Activated T-cell treated with anti-CD3 and anti-CD28 coated beads, Interleukin-2, amount 50 U/mL, for 24 hours (primary cell): ENCODE results near the gene NANOGP8.
"Not testable (repeated sequence)": the region's sequence is repeated elsewhere in the genome, so short reads cannot be mapped to it uniquely, and the experiment has no call there.

Source experiments
- DNase-seq: peaks from one replicate; pipeline ENCODE4 v3.0.0-alpha.2; 2020
- H3K27ac Mint-ChIP-seq: 2 replicates; pipeline ENCODE4 v1.8.0; 2020; ENCODE audit warnings: mild to moderate bottlenecking, mixed read lengths
- H3K27me3 Mint-ChIP-seq: 2 replicates; pipeline ENCODE4 v1.8.0; 2020; ENCODE audit warnings: mixed read lengths
- H3K36me3 Mint-ChIP-seq: 2 replicates; pipeline ENCODE4 v1.8.0; 2020; ENCODE audit warnings: low read depth, mixed read lengths
- H3K4me1 Mint-ChIP-seq: 2 replicates; pipeline ENCODE4 v1.8.0; 2020; ENCODE audit warnings: low read depth, mixed read lengths
- H3K4me3 Mint-ChIP-seq: 2 replicates; pipeline ENCODE4 v1.8.0; 2020; ENCODE audit warnings: mild to moderate bottlenecking, moderate library complexity, mixed read lengths
- H3K9me3 Mint-ChIP-seq: 2 replicates; pipeline ENCODE4 v1.8.0; 2020; ENCODE audit warnings: mixed read lengths

Gene NANOGP8

GRCh38 chr15:35081626-35082365 lies 3.3 kb downstream of the NANOGP8 start:
- H3K27me3 Mint-ChIP-seq, DNase-seq, H3K9me3 Mint-ChIP-seq, H3K4me1 Mint-ChIP-seq, H3K36me3 Mint-ChIP-seq, H3K27ac Mint-ChIP-seq, H3K4me3 Mint-ChIP-seq: not testable (repeated sequence)

- H3K27ac Mint-ChIP-seq = no peak overlapping the region
- H3K4me1 Mint-ChIP-seq = no peaks in the 10 kb centered on the region
- peaks cover 3% of the 10 kb centered on the region for H3K9me3 Mint-ChIP-seq
- DNase-seq = no peak
- H3K36me3 Mint-ChIP-seq = no peaks in the 10 kb centered on the region
- peaks cover 6% of the 10 kb centered on the region for H3K27me3 Mint-ChIP-seq
- H3K4me3 Mint-ChIP-seq = no peak overlapping the region
Observed at GRCh38 chr15:35080226-35080625, 4.9 kb downstream of the NANOGP8 start.

- Mint-ChIP-seq H3K27me3 (peaks cover 6% of the 10 kb centered on the region), H3K9me3 (peaks cover 3% of the 10 kb centered on the region), H3K27ac (no peak overlapping the region), H3K4me1 (no peaks in the 10 kb centered on the region), H3K4me3 (no peak overlapping the region), H3K36me3 (no peaks in the 10 kb centered on the region)
- DNase-seq = peak; percentile 33
Observed at GRCh38 chr15:35078221-35078915, 6.7 kb downstream of the NANOGP8 start.

- Mint-ChIP-seq H3K9me3 (no peaks in the 10 kb centered on the region), H3K27ac (no peak overlapping the region), H3K4me1 (no peaks in the 10 kb centered on the region), H3K36me3 (no peaks in the 10 kb centered on the region), H3K4me3 (no peak overlapping the region), H3K27me3 (peaks cover 7% of the 10 kb centered on the region)
- DNase-seq = no peak
Observed at GRCh38 chr15:35071106-35071505, 14.0 kb downstream of the NANOGP8 start.

GRCh38 chr15:35068846-35069475 lies 16.1 kb downstream of the NANOGP8 start:
- Mint-ChIP-seq H3K27ac (no peak overlapping the region), H3K4me1 (no peaks in the 10 kb centered on the region), H3K27me3 (peaks cover 10% of the 10 kb centered on the region), H3K9me3 (no peaks in the 10 kb centered on the region), H3K36me3 (no peaks in the 10 kb centered on the region), H3K4me3 (no peak overlapping the region)
- DNase-seq = no peak

- Mint-ChIP-seq H3K36me3 (no peaks in the 10 kb centered on the region), H3K4me1 (no peaks in the 10 kb centered on the region), H3K27me3 (peaks cover 10% of the 10 kb centered on the region), H3K9me3 (no peaks in the 10 kb centered on the region), H3K27ac (no peak overlapping the region), H3K4me3 (no peak overlapping the region)
- no peak for DNase-seq
Observed at GRCh38 chr15:35067496-35068347, 17.4 kb downstream of the NANOGP8 start.

GRCh38 chr15:35066094-35066493 lies 19.0 kb downstream of the NANOGP8 start:
- no peak for DNase-seq
- Mint-ChIP-seq H3K27me3 (peaks cover 10% of the 10 kb centered on the region), H3K36me3 (no peaks in the 10 kb centered on the region), H3K27ac (no peak overlapping the region), H3K4me1 (peaks cover 1% of the 10 kb centered on the region), H3K9me3 (no peaks in the 10 kb centered on the region), H3K4me3 (no peak overlapping the region)

GRCh38 chr15:35064576-35065190 lies 20.4 kb downstream of the NANOGP8 start:
- no peaks in the 10 kb centered on the region for H3K9me3 Mint-ChIP-seq
- DNase-seq = no peak
- H3K4me3 Mint-ChIP-seq = no peak overlapping the region
- H3K27ac Mint-ChIP-seq = no peak overlapping the region
- H3K36me3 Mint-ChIP-seq = no peaks in the 10 kb centered on the region
- H3K27me3 Mint-ChIP-seq = peaks cover 10% of the 10 kb centered on the region
- H3K4me1 Mint-ChIP-seq = peaks cover 1% of the 10 kb centered on the region

GRCh38 chr15:35062738-35063099 lies 22.4 kb downstream of the NANOGP8 start:
- Mint-ChIP-seq H3K4me1 (peaks cover 1% of the 10 kb centered on the region), H3K9me3 (no peaks in the 10 kb centered on the region), H3K4me3 (no peak overlapping the region), H3K36me3 (no peaks in the 10 kb centered on the region), H3K27me3 (peaks cover 10% of the 10 kb centered on the region), H3K27ac (no peak overlapping the region)
- no peak for DNase-seq

- Mint-ChIP-seq H3K27ac (no peak overlapping the region), H3K4me1 (peaks cover 1% of the 10 kb centered on the region), H3K27me3 (peaks cover 9% of the 10 kb centered on the region)
Observed at GRCh38 chr15:35061825-35062737, 23.0 kb downstream of the NANOGP8 start.

GRCh38 chr15:35061161-35061824 lies 23.8 kb downstream of the NANOGP8 start:
- peaks cover 5% of the 10 kb centered on the region for H3K27me3 Mint-ChIP-seq
- peaks cover 1% of the 10 kb centered on the region for H3K4me1 Mint-ChIP-seq
- H3K36me3 Mint-ChIP-seq = no peaks in the 10 kb centered on the region
- no peak overlapping the region for H3K4me3 Mint-ChIP-seq
- H3K9me3 Mint-ChIP-seq = no peaks in the 10 kb centered on the region
- no peak overlapping the region for H3K27ac Mint-ChIP-seq
- no peak for DNase-seq

More at GRCh38 chr15:35061825-35062737, 23.0 kb downstream of the NANOGP8 start:
- DNase-seq = no peak
- Mint-ChIP-seq H3K4me3 (no peak overlapping the region), H3K9me3 (no peaks in the 10 kb centered on the region), H3K36me3 (no peaks in the 10 kb centered on the region)

- Mint-ChIP-seq H3K9me3 (no peaks in the 10 kb centered on the region), H3K4me3 (no peak overlapping the region), H3K36me3 (no peaks in the 10 kb centered on the region), H3K4me1 (peaks cover 1% of the 10 kb centered on the region), H3K27ac (no peak overlapping the region), H3K27me3 (no peaks in the 10 kb centered on the region)
- DNase-seq = no peak
Observed at GRCh38 chr15:35060591-35060990, 24.5 kb downstream of the NANOGP8 start.

GRCh38 chr15:35058534-35059054 lies 26.5 kb downstream of the NANOGP8 start:
- Mint-ChIP-seq H3K27me3 (no peaks in the 10 kb centered on the region), H3K4me3 (no peak overlapping the region), H3K36me3 (no peaks in the 10 kb centered on the region), H3K4me1 (peaks cover 1% of the 10 kb centered on the region), H3K9me3 (no peaks in the 10 kb centered on the region), H3K27ac (no peak overlapping the region)
- DNase-seq = no peak
